ENCODE results near the gene CDH4.

DNA sequence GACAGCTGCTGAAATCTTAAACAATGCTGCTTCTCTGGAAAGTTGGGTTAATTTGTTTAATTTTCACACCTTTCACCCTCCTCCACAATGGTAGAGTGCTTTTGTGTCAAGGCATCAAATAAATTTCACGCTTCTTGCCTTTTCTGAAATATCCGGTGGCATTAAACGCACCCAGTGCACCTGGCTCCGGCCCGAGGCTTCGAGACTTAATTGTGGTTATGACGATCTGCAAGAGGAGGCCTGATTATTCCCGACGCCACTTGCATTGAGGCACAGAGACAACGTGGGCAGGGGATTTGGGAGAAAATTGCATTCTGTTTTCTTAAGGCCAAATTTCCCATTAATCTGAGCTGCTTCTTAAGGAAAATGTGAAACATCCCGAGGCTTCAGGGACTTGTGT lies 152.2 kb downstream of the CDH4 start:
- TF ChIP-seq, protein P1, sequence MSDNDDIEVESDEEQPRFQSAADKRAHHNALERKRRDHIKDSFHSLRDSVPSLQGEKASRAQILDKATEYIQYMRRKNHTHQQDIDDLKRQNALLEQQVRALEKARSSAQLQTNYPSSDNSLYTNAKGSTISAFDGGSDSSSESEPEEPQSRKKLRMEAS (CRISPR knock-in tag; IDR thresholded peaks at IDR 0.05) = no peak
- no peak for TF ChIP-seq NR3C1 (CRISPR knock-in tag; conservative IDR thresholded peaks at IDR 0.05; ENCODE audit: low read depth)
- TF ChIP-seq, protein P2, sequence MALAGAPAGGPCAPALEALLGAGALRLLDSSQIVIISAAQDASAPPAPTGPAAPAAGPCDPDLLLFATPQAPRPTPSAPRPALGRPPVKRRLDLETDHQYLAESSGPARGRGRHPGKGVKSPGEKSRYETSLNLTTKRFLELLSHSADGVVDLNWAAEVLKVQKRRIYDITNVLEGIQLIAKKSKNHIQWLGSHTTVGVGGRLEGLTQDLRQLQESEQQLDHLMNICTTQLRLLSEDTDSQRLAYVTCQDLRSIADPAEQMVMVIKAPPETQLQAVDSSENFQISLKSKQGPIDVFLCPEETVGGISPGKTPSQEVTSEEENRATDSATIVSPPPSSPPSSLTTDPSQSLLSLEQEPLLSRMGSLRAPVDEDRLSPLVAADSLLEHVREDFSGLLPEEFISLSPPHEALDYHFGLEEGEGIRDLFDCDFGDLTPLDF (CRISPR knock-in tag; IDR thresholded peaks at IDR 0.05) = no peak
- TF ChIP-seq TEAD4 (CRISPR knock-in tag; IDR thresholded peaks at IDR 0.05) = no peak
- TF ChIP-seq, protein P3, sequence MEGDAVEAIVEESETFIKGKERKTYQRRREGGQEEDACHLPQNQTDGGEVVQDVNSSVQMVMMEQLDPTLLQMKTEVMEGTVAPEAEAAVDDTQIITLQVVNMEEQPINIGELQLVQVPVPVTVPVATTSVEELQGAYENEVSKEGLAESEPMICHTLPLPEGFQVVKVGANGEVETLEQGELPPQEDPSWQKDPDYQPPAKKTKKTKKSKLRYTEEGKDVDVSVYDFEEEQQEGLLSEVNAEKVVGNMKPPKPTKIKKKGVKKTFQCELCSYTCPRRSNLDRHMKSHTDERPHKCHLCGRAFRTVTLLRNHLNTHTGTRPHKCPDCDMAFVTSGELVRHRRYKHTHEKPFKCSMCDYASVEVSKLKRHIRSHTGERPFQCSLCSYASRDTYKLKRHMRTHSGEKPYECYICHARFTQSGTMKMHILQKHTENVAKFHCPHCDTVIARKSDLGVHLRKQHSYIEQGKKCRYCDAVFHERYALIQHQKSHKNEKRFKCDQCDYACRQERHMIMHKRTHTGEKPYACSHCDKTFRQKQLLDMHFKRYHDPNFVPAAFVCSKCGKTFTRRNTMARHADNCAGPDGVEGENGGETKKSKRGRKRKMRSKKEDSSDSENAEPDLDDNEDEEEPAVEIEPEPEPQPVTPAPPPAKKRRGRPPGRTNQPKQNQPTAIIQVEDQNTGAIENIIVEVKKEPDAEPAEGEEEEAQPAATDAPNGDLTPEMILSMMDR (IDR thresholded peaks at IDR 0.05) = no peak
- TF ChIP-seq ETV6 (CRISPR knock-in tag; IDR thresholded peaks at IDR 0.05) = no peak
- no peak for TF ChIP-seq MXD4 (CRISPR knock-in tag; IDR thresholded peaks at IDR 0.05; ENCODE audit: borderline replicate concordance)
- no peak for TF ChIP-seq CREB1 (CRISPR knock-in tag; IDR thresholded peaks at IDR 0.05)
- no peak for TF ChIP-seq ZNF423 (CRISPR knock-in tag; IDR thresholded peaks at IDR 0.05)
- TF ChIP-seq NR1H2 (CRISPR knock-in tag; IDR thresholded peaks at IDR 0.05) = no peak
- TF ChIP-seq, protein P4, sequence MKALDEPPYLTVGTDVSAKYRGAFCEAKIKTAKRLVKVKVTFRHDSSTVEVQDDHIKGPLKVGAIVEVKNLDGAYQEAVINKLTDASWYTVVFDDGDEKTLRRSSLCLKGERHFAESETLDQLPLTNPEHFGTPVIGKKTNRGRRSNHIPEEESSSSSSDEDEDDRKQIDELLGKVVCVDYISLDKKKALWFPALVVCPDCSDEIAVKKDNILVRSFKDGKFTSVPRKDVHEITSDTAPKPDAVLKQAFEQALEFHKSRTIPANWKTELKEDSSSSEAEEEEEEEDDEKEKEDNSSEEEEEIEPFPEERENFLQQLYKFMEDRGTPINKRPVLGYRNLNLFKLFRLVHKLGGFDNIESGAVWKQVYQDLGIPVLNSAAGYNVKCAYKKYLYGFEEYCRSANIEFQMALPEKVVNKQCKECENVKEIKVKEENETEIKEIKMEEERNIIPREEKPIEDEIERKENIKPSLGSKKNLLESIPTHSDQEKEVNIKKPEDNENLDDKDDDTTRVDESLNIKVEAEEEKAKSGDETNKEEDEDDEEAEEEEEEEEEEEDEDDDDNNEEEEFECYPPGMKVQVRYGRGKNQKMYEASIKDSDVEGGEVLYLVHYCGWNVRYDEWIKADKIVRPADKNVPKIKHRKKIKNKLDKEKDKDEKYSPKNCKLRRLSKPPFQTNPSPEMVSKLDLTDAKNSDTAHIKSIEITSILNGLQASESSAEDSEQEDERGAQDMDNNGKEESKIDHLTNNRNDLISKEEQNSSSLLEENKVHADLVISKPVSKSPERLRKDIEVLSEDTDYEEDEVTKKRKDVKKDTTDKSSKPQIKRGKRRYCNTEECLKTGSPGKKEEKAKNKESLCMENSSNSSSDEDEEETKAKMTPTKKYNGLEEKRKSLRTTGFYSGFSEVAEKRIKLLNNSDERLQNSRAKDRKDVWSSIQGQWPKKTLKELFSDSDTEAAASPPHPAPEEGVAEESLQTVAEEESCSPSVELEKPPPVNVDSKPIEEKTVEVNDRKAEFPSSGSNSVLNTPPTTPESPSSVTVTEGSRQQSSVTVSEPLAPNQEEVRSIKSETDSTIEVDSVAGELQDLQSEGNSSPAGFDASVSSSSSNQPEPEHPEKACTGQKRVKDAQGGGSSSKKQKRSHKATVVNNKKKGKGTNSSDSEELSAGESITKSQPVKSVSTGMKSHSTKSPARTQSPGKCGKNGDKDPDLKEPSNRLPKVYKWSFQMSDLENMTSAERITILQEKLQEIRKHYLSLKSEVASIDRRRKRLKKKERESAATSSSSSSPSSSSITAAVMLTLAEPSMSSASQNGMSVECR (CRISPR knock-in tag; IDR thresholded peaks at IDR 0.05; ENCODE audit: borderline replicate concordance) = no peak
- no peak for TF ChIP-seq NR2C2 (CRISPR knock-in tag; IDR thresholded peaks at IDR 0.05)
